Stimulated activated memory B cell treated with anti-CD40 and anti-IgM and Interleukin-4, amounts not matched to agents 10 μg/mL and 1 μg/mL and 100 μg/mL, for 72 hours (primary cell): ENCODE data around the gene FOXG1.

Source experiments
- ATAC-seq: fragments of 150-1000 bp; cut with Tn5 transposase; 2 replicates; pipeline ENCODE4 v1.10.0; 2021
- H3K27ac Mint-ChIP-seq: one replicate; pipeline ENCODE4 v1.8.0; 2022; ENCODE audit warnings: mild to moderate bottlenecking, mixed read lengths
- H3K27me3 Mint-ChIP-seq: one replicate; pipeline ENCODE4 v1.8.0; 2022; ENCODE audit warnings: mixed read lengths
- H3K36me3 Mint-ChIP-seq: one replicate; pipeline ENCODE4 v1.8.0; 2022; ENCODE audit warnings: mixed read lengths
- H3K4me1 Mint-ChIP-seq: one replicate; pipeline ENCODE4 v1.8.0; 2022; ENCODE audit warnings: mixed read lengths
- H3K4me3 Mint-ChIP-seq: one replicate; pipeline ENCODE4 v1.8.0; 2022; ENCODE audit warnings: mild to moderate bottlenecking, moderate library complexity, mixed read lengths
- H3K9me3 Mint-ChIP-seq: one replicate; pipeline ENCODE4 v1.8.0; 2022; ENCODE audit warnings: mixed read lengths

Gene FOXG1

GRCh38 chr14:28758253-28758884, 8.2 kb upstream of the FOXG1 start:
- H3K36me3 Mint-ChIP-seq, result no peaks in the 10 kb centered on the region
- H3K27me3 Mint-ChIP-seq, result peaks cover 90% of the 10 kb centered on the region
- H3K27ac Mint-ChIP-seq, result no peak overlapping the region
- no peak for ATAC-seq
- peaks cover 9% of the 10 kb centered on the region for H3K4me1 Mint-ChIP-seq
- no peak overlapping the region for H3K4me3 Mint-ChIP-seq
- H3K9me3 Mint-ChIP-seq, result peaks cover 2% of the 10 kb centered on the region

GRCh38 chr14:28758885-28759652, 7.5 kb upstream of the FOXG1 start:
- H3K4me3 Mint-ChIP-seq, result no peak overlapping the region
- ATAC-seq, result no peak

GRCh38 chr14:28759653-28760313, 6.8 kb upstream of the FOXG1 start:
- H3K27me3 Mint-ChIP-seq, result peaks cover 95% of the 10 kb centered on the region
- no peak overlapping the region for H3K27ac Mint-ChIP-seq
- peaks cover 6% of the 10 kb centered on the region for H3K9me3 Mint-ChIP-seq
- H3K4me3 Mint-ChIP-seq, result no peak overlapping the region
- ATAC-seq, result no peak
- peaks cover 6% of the 10 kb centered on the region for H3K4me1 Mint-ChIP-seq
- H3K36me3 Mint-ChIP-seq, result no peaks in the 10 kb centered on the region

More at GRCh38 chr14:28758885-28759652, 7.5 kb upstream of the FOXG1 start:
- Mint-ChIP-seq H3K9me3 (peaks cover 3% of the 10 kb centered on the region), H3K36me3 (no peaks in the 10 kb centered on the region), H3K27ac (no peak overlapping the region), H3K4me1 (peaks cover 9% of the 10 kb centered on the region), H3K27me3 (peaks cover 95% of the 10 kb centered on the region)

GRCh38 chr14:28760431-28760996, 6.1 kb upstream of the FOXG1 start:
- Mint-ChIP-seq H3K4me1 (peaks cover 5% of the 10 kb centered on the region), H3K4me3 (no peak overlapping the region), H3K27ac (no peak overlapping the region), H3K36me3 (no peaks in the 10 kb centered on the region), H3K27me3 (peaks cover 95% of the 10 kb centered on the region), H3K9me3 (peaks cover 9% of the 10 kb centered on the region)
- ATAC-seq, result no peak

- Mint-ChIP-seq H3K27me3 (peaks cover 94% of the 10 kb centered on the region), H3K27ac (no peak overlapping the region), H3K9me3 (peaks cover 9% of the 10 kb centered on the region), H3K4me1 (peaks cover 14% of the 10 kb centered on the region), H3K4me3 (no peak overlapping the region), H3K36me3 (no peaks in the 10 kb centered on the region)
- no peak for ATAC-seq
These were observed 4.9 kb upstream of the FOXG1 start for GRCh38 chr14:28761438-28762291.

GRCh38 chr14:28762303-28762954, 4.2 kb upstream of the FOXG1 start:
- peaks cover 14% of the 10 kb centered on the region for H3K4me1 Mint-ChIP-seq
- H3K4me3 Mint-ChIP-seq, result no peak overlapping the region
- H3K9me3 Mint-ChIP-seq, result peaks cover 9% of the 10 kb centered on the region
- no peak overlapping the region for H3K27ac Mint-ChIP-seq
- peaks cover 87% of the 10 kb centered on the region for H3K27me3 Mint-ChIP-seq
- ATAC-seq, result no peak
- H3K36me3 Mint-ChIP-seq, result no peaks in the 10 kb centered on the region

- H3K27me3 Mint-ChIP-seq, result peaks cover 84% of the 10 kb centered on the region
- no peaks in the 10 kb centered on the region for H3K36me3 Mint-ChIP-seq
- ATAC-seq, result no peak
- no peak overlapping the region for H3K27ac Mint-ChIP-seq
- peaks cover 9% of the 10 kb centered on the region for H3K9me3 Mint-ChIP-seq
- no peak overlapping the region for H3K4me3 Mint-ChIP-seq
- H3K4me1 Mint-ChIP-seq, result peaks cover 14% of the 10 kb centered on the region
These were observed 3.6 kb upstream of the FOXG1 start for GRCh38 chr14:28762955-28763326.

GRCh38 chr14:28763751-28764256, 2.8 kb upstream of the FOXG1 start:
- Mint-ChIP-seq H3K4me1 (peaks cover 14% of the 10 kb centered on the region), H3K27me3 (peaks cover 84% of the 10 kb centered on the region), H3K27ac (no peak overlapping the region), H3K9me3 (peaks cover 12% of the 10 kb centered on the region), H3K36me3 (peaks cover 5% of the 10 kb centered on the region), H3K4me3 (no peak overlapping the region)
- ATAC-seq, result no peak

GRCh38 chr14:28764257-28765160, 2.1 kb upstream of the FOXG1 start:
- no peak overlapping the region for H3K27ac Mint-ChIP-seq
- H3K9me3 Mint-ChIP-seq, result peaks cover 12% of the 10 kb centered on the region
- peaks cover 78% of the 10 kb centered on the region for H3K27me3 Mint-ChIP-seq
- no peak for ATAC-seq
- H3K36me3 Mint-ChIP-seq, result peaks cover 5% of the 10 kb centered on the region
- peaks cover 14% of the 10 kb centered on the region for H3K4me1 Mint-ChIP-seq
- H3K4me3 Mint-ChIP-seq, result no peak overlapping the region

- H3K27ac Mint-ChIP-seq, result no peak overlapping the region
- ATAC-seq, result no peak
- peak overlapping the region; percentile 12 for H3K4me3 Mint-ChIP-seq
- peaks cover 71% of the 10 kb centered on the region for H3K27me3 Mint-ChIP-seq
- peaks cover 10% of the 10 kb centered on the region for H3K9me3 Mint-ChIP-seq
- H3K36me3 Mint-ChIP-seq, result peaks cover 5% of the 10 kb centered on the region
- H3K4me1 Mint-ChIP-seq, result peaks cover 14% of the 10 kb centered on the region
These were observed 1.3 kb upstream of the FOXG1 start for GRCh38 chr14:28765169-28765830.

- H3K9me3 Mint-ChIP-seq, result peaks cover 10% of the 10 kb centered on the region
- peaks cover 71% of the 10 kb centered on the region for H3K27me3 Mint-ChIP-seq
- peaks cover 5% of the 10 kb centered on the region for H3K36me3 Mint-ChIP-seq
- ATAC-seq, result no peak
- peak overlapping the region; percentile 67 for H3K4me3 Mint-ChIP-seq
- no peak overlapping the region for H3K27ac Mint-ChIP-seq
- peaks cover 14% of the 10 kb centered on the region for H3K4me1 Mint-ChIP-seq
These were observed 637 bp upstream of the FOXG1 start for GRCh38 chr14:28765831-28766468.

- Mint-ChIP-seq H3K9me3 (peaks cover 10% of the 10 kb centered on the region), H3K36me3 (peaks cover 5% of the 10 kb centered on the region), H3K4me3 (no peak overlapping the region), H3K27me3 (peaks cover 66% of the 10 kb centered on the region), H3K27ac (no peak overlapping the region), H3K4me1 (peaks cover 14% of the 10 kb centered on the region)
- no peak for ATAC-seq
These were observed 654 bp downstream of the FOXG1 start for GRCh38 chr14:28767030-28767852.
